Common myeloid progenitor, CD34-positive (primary cell): ENCODE results near the gene SNX2.

ENCODE experiments used
- CTCF ChIA-PET: fragments of 350-600 bp; sonication (Branson Sonifier 250); formaldehyde crosslinking; loops from one replicate; lab custom pipeline; 2021; ENCODE audit warnings: antibody characterized with exemption; lab: Charles Lee
- POLR2A ChIA-PET: fragments of 350-600 bp; sonication (Branson Sonifier 250); formaldehyde crosslinking; loops from one replicate; lab custom pipeline; 2021; ENCODE audit warnings: antibody characterized with exemption; lab: Charles Lee
- DNase-seq, 3 donors: peaks; one replicate each; pipeline versions ENCODE4 v3.0.0 to v3.0.0-alpha.2; 2013
- H3K27ac ChIP-seq, 2 experiments: 1 replicate in 1 of 2; 2 replicates in 1 of 2; pipeline ENCODE4 v1.7.0; 2013; ENCODE audit warnings: inconsistent platforms in 2 of 2, low read length in 2 of 2, mild to moderate bottlenecking in 2 of 2, low read depth in 1 of 2, moderate library complexity in 1 of 2; ENCODE audit not compliant: severe bottlenecking in 2 of 2, insufficient read depth in 1 of 2, poor library complexity in 1 of 2
- H3K27me3 ChIP-seq, 5 experiments: replicated peaks in 2 of 5; 1 replicate in 3 of 5; 2 replicates in 2 of 5; pipeline versions ENCODE4 v1.6.1 to v1.7.0; 2013; ENCODE audit warnings: low read length in 4 of 5, mild to moderate bottlenecking in 2 of 5, moderate library complexity in 2 of 5, inconsistent platforms in 1 of 5; ENCODE audit not compliant: insufficient read depth in 5 of 5, control insufficient read depth in 4 of 5
- H3K36me3 ChIP-seq, 4 experiments: 1 replicate in 2 of 4; 2 replicates in 2 of 4; pipeline versions ENCODE4 v1.6.1 to v1.7.0; 2013; ENCODE audit warnings: low read length in 3 of 4, control low read depth in 1 of 4, mild to moderate bottlenecking in 1 of 4; ENCODE audit not compliant: control insufficient read depth in 4 of 4, insufficient read depth in 4 of 4
- H3K4me1 ChIP-seq, 4 experiments: 1 replicate in 3 of 4; 2 replicates in 1 of 4; pipeline versions ENCODE4 v1.6.1 to v1.7.1; 2013; ENCODE audit warnings: low read length in 3 of 4, mild to moderate bottlenecking in 3 of 4, control low read depth in 1 of 4, inconsistent platforms in 1 of 4, moderate library complexity in 1 of 4; ENCODE audit not compliant: control insufficient read depth in 4 of 4, insufficient read depth in 4 of 4; ENCODE audit errors: control extremely low read depth in 1 of 4
- H3K4me3 ChIP-seq, 7 experiments: 1 replicate in 4 of 7; 2 replicates in 3 of 7; pipeline versions ENCODE4 v1.5.1 to v1.7.0; 2013; ENCODE audit warnings: mild to moderate bottlenecking in 7 of 7, low read length in 6 of 7, moderate library complexity in 6 of 7, inconsistent platforms in 2 of 7, low read depth in 2 of 7, control low read depth in 1 of 7; ENCODE audit not compliant: insufficient read depth in 4 of 7, control insufficient read depth in 1 of 7; ENCODE audit errors: extremely low read depth in 1 of 7
- H3K9me3 ChIP-seq, 5 experiments: 1 replicate in 4 of 5; 2 replicates in 1 of 5; pipeline versions ENCODE4 v1.6.1 to v1.7.1; 2013; ENCODE audit warnings: low read length in 4 of 5, mild to moderate bottlenecking in 2 of 5, inconsistent platforms in 1 of 5, low read depth in 1 of 5, moderate library complexity in 1 of 5; ENCODE audit not compliant: control insufficient read depth in 4 of 5, insufficient read depth in 2 of 5; ENCODE audit errors: control extremely low read depth in 1 of 5
- WGBS: methylation state at CpG from one replicate; pipeline ENCODE4 v1.1.5; 2013; ENCODE audit not compliant: insufficient coverage; 5-methylcytosine and 5-hydroxymethylcytosine counted together

SNX2 gene

DNA sequence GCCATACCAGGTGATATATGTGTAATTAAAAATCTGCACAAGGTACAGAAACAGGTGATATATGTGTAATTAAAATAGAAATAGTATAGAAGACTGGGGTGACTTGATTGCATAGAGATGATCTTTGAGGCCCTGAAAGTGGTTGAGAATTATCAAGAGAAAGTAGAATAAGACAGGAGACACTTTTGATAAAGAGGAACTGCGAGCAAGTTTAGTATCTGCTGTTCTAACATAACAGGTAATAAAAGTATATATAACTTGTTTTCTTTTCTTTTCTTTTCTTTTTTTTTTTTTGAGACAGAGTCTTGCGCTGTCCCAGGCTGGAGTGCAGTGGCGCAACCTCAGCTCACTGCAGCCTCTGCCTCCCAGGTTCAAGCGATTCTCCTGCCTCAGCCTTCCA lies 5.4 kb downstream of the SNX2 start:
- CTCF ChIA-PET = no interaction called here
- POLR2A ChIA-PET = no interaction called here
- Histone ChIP-seq H3K4me3 (no peak overlapping the region), H3K27me3 (no peaks in the 10 kb centered on the region), H3K36me3 (peaks cover 0 to 4% (median 2%) of the 10 kb centered on the region in 4 experiments), H3K27ac (peak overlapping the region in 1 of 2 experiments; percentile 4), H3K9me3 (peaks cover 0 to 10% (median 3%) of the 10 kb centered on the region in 5 experiments), H3K4me1 (peaks cover 18 to 20% (median 18%) of the 10 kb centered on the region in 4 experiments)
- WGBS = 100% methylated on average over 3 of the region's 4 CpGs
- DNase-seq = no peak

DNA sequence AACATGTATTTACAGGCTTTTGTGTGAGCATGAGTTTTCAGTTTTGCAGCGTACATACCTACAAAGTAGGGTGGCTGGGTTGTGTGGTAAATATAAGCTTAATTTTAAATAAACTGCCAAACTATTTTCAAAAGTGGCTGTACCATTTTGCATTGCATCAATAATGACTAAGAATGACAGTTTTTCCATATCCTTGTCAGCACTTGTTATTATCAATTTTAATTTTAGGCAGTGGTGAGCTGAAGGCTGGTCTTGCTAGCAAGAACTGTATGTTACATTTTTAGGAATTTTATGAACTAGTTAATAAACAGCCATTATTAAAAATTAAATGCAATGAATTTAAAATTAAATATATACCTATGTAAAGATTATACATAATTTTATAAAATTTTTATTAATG lies 6.6 kb downstream of the SNX2 start:
- Histone ChIP-seq H3K36me3 (peaks cover 0 to 10% (median 4%) of the 10 kb centered on the region in 4 experiments), H3K4me1 (peaks cover 10 to 16% (median 11%) of the 10 kb centered on the region in 4 experiments), H3K27me3 (no peaks in the 10 kb centered on the region), H3K27ac (no peak overlapping the region), H3K4me3 (no peak overlapping the region), H3K9me3 (peaks cover 0 to 18% (median 3%) of the 10 kb centered on the region in 5 experiments)
- ChIA-PET CTCF (interaction anchor here (1.2 kb wide), 1 partner anchor 9 kb away, joined by 4 read pairs; no protein-coding TSS in a partner anchor), POLR2A (no interaction called here)
- no peak for DNase-seq
- no CpG with 5 or more reads among the region's 1 CpG for WGBS

DNA sequence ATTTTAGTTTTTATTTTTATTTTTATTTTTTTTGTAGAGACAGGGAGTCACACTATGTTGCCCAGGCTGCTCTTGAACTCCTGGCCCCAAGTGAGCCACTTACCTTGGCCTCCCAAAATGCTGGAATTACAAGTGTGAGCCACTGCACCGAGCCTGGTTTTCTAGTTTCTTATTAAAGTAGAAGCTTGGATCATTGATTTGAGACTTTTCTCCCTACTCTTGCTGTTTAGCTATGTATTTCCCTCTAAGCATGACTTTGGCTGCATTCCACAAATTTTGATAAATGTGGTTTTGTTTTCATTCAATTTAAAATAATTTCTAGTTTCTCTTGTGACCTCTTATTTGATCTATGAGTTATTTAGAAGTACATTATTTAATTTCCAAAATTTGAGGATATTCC lies 10.4 kb downstream of the SNX2 start:
- no peak overlapping the region for H3K4me3 ChIP-seq
- H3K36me3 ChIP-seq = peaks cover 5 to 19% (median 6%) of the 10 kb centered on the region in 4 experiments
- no peak for DNase-seq
- H3K4me1 ChIP-seq = no peaks in the 10 kb centered on the region
- WGBS = no CpG with 5 or more reads among the region's 1 CpG
- peaks cover 1 to 45% (median 12%) of the 10 kb centered on the region in 5 experiments for H3K9me3 ChIP-seq
- H3K27ac ChIP-seq = no peak overlapping the region
- POLR2A ChIA-PET = no interaction called here
- CTCF ChIA-PET = interaction anchor here (0.7 kb wide), 1 partner anchor 12 kb away, joined by 3 read pairs; no protein-coding TSS in a partner anchor
- H3K27me3 ChIP-seq = no peaks in the 10 kb centered on the region

DNA sequence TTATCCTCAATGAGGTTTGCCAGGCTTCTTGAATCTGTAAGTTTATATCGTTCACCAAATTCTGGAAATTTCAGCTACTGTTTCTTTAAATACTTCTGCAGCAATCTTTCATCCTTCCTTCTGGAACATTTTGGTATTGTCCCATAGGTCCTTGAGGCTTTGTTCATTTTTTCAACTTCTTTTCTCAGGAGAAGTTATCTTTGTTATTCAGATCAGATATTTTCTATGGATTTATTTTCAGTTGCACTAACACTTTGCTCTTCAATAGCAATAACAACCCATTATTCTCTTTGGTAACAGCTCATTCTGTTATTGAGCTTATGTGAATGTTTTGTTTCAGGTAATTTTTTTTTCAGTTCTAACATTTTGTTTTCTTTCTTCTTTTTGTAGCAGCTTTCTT lies 13.5 kb downstream of the SNX2 start:
- POLR2A ChIA-PET = no interaction called here
- CTCF ChIA-PET = interaction anchor here (2.7 kb wide), 1 partner anchor 13 kb away, joined by 8 read pairs; the partner anchor contains the start of gene SNX2
- Histone ChIP-seq H3K9me3 (peaks cover 3 to 48% (median 12%) of the 10 kb centered on the region in 5 experiments), H3K4me3 (no peak overlapping the region), H3K36me3 (peaks cover 7 to 28% (median 13%) of the 10 kb centered on the region in 4 experiments), H3K27ac (no peak overlapping the region), H3K27me3 (no peaks in the 10 kb centered on the region), H3K4me1 (no peaks in the 10 kb centered on the region)
- no peak for DNase-seq
- 83% methylated on average over 1 of the region's 1 CpG for WGBS

DNA sequence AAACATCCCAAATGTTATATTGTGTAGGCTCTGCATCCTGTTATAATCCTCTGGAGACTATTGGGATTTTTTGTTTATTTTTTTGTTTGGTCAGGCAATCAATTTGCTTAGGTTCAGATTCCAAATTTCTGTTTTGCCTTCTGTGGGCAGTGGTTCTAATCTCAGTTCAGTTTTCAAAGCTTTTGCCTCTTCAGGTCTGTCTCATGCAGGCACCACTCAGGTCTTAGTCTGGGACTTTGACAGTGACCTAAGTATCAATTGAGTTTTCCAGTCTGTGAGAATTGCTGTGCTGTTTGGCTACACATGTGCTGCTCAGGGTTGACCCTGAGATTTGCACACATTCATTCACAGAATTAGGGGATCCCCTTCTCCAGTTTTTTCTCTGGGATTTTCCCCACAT lies 14.1 kb downstream of the SNX2 start:
- Histone ChIP-seq H3K27ac (no peak overlapping the region), H3K9me3 (peaks cover 3 to 48% (median 12%) of the 10 kb centered on the region in 5 experiments), H3K4me1 (no peaks in the 10 kb centered on the region), H3K27me3 (no peaks in the 10 kb centered on the region), H3K4me3 (no peak overlapping the region), H3K36me3 (peaks cover 7 to 28% (median 13%) of the 10 kb centered on the region in 4 experiments)
- ChIA-PET POLR2A (no interaction called here), CTCF (interaction anchor here (2.7 kb wide), 1 partner anchor 13 kb away, joined by 8 read pairs; the partner anchor contains the start of gene SNX2)
- no peak for DNase-seq

DNA sequence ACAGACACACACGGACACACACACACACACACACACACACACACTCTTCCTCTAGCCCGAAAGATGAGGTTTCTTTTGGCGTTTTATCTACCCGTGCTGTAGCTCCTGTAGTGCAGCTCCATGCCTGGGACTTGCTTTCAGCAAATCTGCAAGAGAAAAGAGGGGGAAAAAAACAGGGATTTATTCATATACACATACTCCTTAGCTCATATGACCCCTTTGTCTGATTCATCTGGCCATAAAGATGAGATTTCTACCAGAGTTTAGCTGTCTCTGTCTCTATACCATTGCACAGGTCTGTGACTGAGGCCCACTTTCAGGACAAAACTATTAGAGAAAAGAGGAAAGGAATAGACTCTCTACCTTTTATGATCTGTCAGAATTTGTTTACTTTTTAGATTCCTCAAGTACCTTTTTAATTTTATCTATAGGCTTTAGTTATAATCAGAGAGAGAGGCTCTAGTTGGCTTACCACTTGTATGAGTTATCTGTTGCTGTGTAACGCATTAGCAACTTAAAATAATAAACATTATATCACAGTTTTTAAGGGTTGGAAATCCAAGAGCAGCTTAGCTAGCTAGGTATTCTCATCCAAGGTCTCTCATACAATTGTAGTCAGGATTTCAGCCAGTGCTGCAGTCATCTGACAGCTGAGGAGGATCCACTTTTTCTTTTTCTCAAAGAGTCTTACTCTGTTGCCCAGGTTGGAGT lies 14.7 kb downstream of the SNX2 start:
- no peaks in the 10 kb centered on the region for H3K4me1 ChIP-seq
- WGBS = 100% methylated on average over 2 of the region's 5 CpGs
- no peak for DNase-seq
- peaks cover 7 to 28% (median 13%) of the 10 kb centered on the region in 4 experiments for H3K36me3 ChIP-seq
- ChIA-PET POLR2A (no interaction called here), CTCF (interaction anchor here (2.7 kb wide), 1 partner anchor 14 kb away, joined by 8 read pairs; the partner anchor contains the start of gene SNX2)
- no peak overlapping the region for H3K27ac ChIP-seq
- no peaks in the 10 kb centered on the region for H3K27me3 ChIP-seq
- H3K4me3 ChIP-seq = no peak overlapping the region
- peaks cover 4 to 47% (median 12%) of the 10 kb centered on the region in 5 experiments for H3K9me3 ChIP-seq
